B cell (primary cell): ENCODE results near the gene NLRX1.

ENCODE experiments used
- EZH2 ChIP-seq: IDR thresholded peaks from 2 replicates; pipeline ENCODE4 v1.6.1; 2012; ENCODE audit warnings: borderline replicate concordance, low read depth, mild to moderate bottlenecking, moderate library complexity, low read length; ENCODE audit not compliant: insufficient read depth, poor library complexity, severe bottlenecking
- TF ChIP-seq, protein P1 (sequence below): fragments of 200-600 bp; IDR thresholded peaks from one replicate; pipeline ENCODE4 v1.8.0; 2022; ENCODE audit warnings: antibody characterized with exemption, mild to moderate bottlenecking

DNA sequence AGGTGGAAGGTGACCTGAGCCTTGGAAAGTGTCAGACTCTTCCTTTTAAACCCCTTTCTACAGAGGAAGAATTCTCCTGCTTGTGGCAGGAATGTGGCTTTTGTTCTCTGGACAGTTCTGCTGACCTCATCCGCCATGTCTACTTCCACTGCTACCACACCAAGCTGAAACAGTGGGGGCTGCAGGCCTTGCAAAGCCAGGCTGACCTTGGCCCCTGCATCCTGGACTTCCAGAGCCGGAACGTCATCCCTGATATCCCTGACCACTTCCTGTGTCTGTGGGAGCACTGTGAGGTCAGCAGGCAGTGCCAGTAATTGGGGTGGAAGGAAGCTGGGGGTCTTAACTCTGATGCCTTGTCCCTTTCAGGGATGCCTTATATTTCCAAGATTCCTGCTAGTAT is 37.9 kb upstream of the NLRX1 start:
- TF ChIP-seq, protein P1, sequence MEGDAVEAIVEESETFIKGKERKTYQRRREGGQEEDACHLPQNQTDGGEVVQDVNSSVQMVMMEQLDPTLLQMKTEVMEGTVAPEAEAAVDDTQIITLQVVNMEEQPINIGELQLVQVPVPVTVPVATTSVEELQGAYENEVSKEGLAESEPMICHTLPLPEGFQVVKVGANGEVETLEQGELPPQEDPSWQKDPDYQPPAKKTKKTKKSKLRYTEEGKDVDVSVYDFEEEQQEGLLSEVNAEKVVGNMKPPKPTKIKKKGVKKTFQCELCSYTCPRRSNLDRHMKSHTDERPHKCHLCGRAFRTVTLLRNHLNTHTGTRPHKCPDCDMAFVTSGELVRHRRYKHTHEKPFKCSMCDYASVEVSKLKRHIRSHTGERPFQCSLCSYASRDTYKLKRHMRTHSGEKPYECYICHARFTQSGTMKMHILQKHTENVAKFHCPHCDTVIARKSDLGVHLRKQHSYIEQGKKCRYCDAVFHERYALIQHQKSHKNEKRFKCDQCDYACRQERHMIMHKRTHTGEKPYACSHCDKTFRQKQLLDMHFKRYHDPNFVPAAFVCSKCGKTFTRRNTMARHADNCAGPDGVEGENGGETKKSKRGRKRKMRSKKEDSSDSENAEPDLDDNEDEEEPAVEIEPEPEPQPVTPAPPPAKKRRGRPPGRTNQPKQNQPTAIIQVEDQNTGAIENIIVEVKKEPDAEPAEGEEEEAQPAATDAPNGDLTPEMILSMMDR: no peak
- no peak for TF ChIP-seq EZH2
